Immature natural killer cell (primary cell): ENCODE results near the gene B4GALNT3. TPM values are rescaled to one million over a fixed set of nuclear protein-coding genes. Genes with fewer than 3 reads are reported as not detected.

Experiments
- DNase-seq, 3 donors: peaks; one replicate each; pipeline ENCODE4 v3.0.0; 2022; ENCODE audit warnings: mixed read lengths in 1 of 3
- H3K27ac Mint-ChIP-seq, 6 donors: one replicate each; pipeline ENCODE4 v1.8.0; 2020; ENCODE audit warnings: mixed read lengths in 6 of 6, mild to moderate bottlenecking in 5 of 6, inconsistent platforms in 4 of 6, moderate library complexity in 3 of 6
- H3K27me3 Mint-ChIP-seq, 3 donors: one replicate each; pipeline ENCODE4 v1.8.0; 2020 to 2021; ENCODE audit warnings: low read depth in 3 of 3, mild to moderate bottlenecking in 3 of 3, mixed read lengths in 3 of 3, moderate library complexity in 3 of 3, inconsistent platforms in 1 of 3
- H3K36me3 Mint-ChIP-seq, 3 donors: one replicate each; pipeline ENCODE4 v1.8.0; 2020; ENCODE audit warnings: mixed read lengths in 3 of 3, inconsistent platforms in 2 of 3, mild to moderate bottlenecking in 2 of 3
- H3K4me1 Mint-ChIP-seq, 2 donors: one replicate each; pipeline ENCODE4 v1.8.0; 2020; ENCODE audit warnings: inconsistent platforms in 2 of 2, mild to moderate bottlenecking in 2 of 2, mixed read lengths in 2 of 2, moderate library complexity in 1 of 2
- H3K4me3 Mint-ChIP-seq, 5 donors: one replicate each; pipeline ENCODE4 v1.8.0; 2020; ENCODE audit warnings: mild to moderate bottlenecking in 5 of 5, mixed read lengths in 5 of 5, inconsistent platforms in 3 of 5, moderate library complexity in 3 of 5
- H3K9me3 Mint-ChIP-seq, 6 donors: one replicate each; pipeline ENCODE4 v1.8.0; 2020; ENCODE audit warnings: mild to moderate bottlenecking in 6 of 6, mixed read lengths in 6 of 6, inconsistent platforms in 4 of 6, moderate library complexity in 3 of 6
- polyA plus RNA-seq, 3 donors: library from polyadenylated mRNA; unstranded; fragments of 300-500 nt; fragmentation: Illumina TruSeq; gene quantifications; one replicate each; pipeline ENCODE4 v1.2.3, GENCODE V29; 2021

B4GALNT3 gene
- polyA plus RNA-seq, 3 donors from 2014 or later: 0.03 to 13.1 (median 1.2) TPM

DNA sequence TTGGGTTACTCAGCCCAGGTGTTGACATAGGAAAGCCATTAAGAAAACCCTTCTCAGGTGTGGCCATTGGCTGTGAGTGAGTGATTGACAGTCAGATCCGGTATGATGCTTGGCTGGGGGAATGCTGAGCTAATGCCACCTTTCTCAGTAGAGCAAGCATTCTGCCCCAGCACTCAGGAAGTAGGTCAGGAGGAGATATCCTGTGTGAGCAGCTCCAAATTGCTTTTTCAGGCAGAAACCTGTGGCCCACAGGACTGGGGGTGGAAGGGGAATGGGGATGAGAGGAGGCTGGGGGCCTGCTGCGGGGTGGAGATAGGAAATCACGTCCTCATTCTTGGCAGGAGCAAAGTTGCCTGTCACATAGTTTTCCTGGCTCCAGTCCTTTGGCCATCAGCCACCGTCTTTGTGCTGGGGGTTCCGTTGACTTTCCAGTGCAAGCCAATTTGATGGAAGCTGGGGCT lies 147.8 kb downstream of the B4GALNT3 start:
- Mint-ChIP-seq H3K36me3 (no peaks in the 10 kb centered on the region), H3K9me3 (no peaks in the 10 kb centered on the region), H3K27ac (peak overlapping the region in 4 of 6 donors; percentile 3 to 60 (median 32)), H3K4me3 (no peak overlapping the region), H3K4me1 (peaks cover 40 to 45% of the 10 kb centered on the region in 2 donors), H3K27me3 (peaks cover 0 to 3% (median 2%) of the 10 kb centered on the region in 3 donors)
- no peak for DNase-seq

DNA sequence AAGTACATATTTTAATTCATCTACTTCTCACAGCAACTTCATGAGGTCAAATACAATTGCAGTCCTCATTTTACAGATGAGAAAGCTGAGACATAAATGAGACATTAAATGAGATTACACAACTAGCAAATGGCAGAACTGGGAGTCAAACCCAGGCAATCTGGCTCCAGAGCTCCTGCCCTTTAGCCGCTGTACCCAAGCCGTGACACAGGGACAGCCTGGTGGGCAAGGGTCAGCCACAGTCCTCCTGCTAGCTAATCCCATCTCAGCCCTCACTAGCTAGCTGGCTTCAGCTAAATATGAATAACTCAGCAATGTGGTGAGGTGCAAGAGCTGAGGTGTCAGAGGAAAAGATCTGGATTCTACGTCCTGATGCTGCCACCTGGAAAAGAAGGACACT lies 148.7 kb downstream of the B4GALNT3 start:
- H3K4me1 Mint-ChIP-seq: peaks cover 40 to 45% of the 10 kb centered on the region in 2 donors
- no peaks in the 10 kb centered on the region for H3K36me3 Mint-ChIP-seq
- DNase-seq: no peak
- peaks cover 0 to 3% (median 2%) of the 10 kb centered on the region in 3 donors for H3K27me3 Mint-ChIP-seq
- H3K27ac Mint-ChIP-seq: peak overlapping the region in 2 of 6 donors; percentile 4 to 28
- H3K4me3 Mint-ChIP-seq: no peak overlapping the region
- no peaks in the 10 kb centered on the region for H3K9me3 Mint-ChIP-seq

DNA sequence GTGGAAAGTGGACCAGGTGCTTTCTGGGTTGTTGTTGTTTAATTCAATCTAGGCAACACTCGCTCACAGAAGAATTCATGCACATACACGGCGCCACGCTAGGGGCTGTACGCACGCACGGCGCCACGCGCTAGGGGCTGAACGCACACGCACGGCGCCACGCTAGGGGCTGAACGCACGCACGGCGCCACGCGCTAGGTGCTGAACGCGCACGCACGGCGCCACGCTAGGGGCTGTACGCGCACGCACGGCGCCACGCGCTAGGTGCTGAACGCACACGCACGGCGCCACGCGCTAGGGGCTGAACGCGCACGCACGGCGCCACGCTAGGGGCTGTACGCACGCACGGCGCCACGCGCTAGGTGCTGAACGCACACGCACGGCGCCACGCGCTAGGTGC lies 149.2 kb downstream of the B4GALNT3 start:
- Mint-ChIP-seq H3K36me3 (no peaks in the 10 kb centered on the region), H3K4me3 (no peak overlapping the region), H3K27ac (no peak overlapping the region), H3K4me1 (peaks cover 40 to 45% of the 10 kb centered on the region in 2 donors), H3K27me3 (peaks cover 0 to 3% (median 2%) of the 10 kb centered on the region in 3 donors), H3K9me3 (no peaks in the 10 kb centered on the region)
- DNase-seq: no peak

DNA sequence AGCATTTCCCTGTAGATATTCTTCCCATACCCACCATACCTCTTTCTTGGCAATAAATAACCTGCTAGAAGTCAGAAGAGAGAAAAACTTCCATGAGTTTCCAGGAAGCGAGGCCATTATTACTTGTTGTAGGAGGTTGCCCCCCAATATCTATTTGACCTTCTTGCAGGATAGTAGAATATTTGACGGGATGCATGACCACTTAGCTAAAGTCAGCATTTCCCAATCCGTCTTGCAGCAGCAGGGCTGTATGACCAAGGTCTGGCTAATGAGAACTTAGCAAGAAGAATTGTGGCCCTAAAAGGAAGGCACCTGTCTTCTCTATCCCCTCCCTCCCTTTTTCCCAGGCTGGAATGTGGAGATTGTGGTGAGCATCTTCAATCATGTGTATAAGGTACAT lies 152.0 kb downstream of the B4GALNT3 start:
- no peaks in the 10 kb centered on the region for H3K36me3 Mint-ChIP-seq
- DNase-seq: no peak
- peak overlapping the region in 2 of 6 donors; percentile 20 to 21 for H3K27ac Mint-ChIP-seq
- peaks cover 0 to 4% (median 3%) of the 10 kb centered on the region in 3 donors for H3K27me3 Mint-ChIP-seq
- H3K4me1 Mint-ChIP-seq: peaks cover 37 to 42% of the 10 kb centered on the region in 2 donors
- no peaks in the 10 kb centered on the region for H3K9me3 Mint-ChIP-seq
- H3K4me3 Mint-ChIP-seq: peak overlapping the region in 3 of 5 donors; percentile 12 to 49 (median 25)

DNA sequence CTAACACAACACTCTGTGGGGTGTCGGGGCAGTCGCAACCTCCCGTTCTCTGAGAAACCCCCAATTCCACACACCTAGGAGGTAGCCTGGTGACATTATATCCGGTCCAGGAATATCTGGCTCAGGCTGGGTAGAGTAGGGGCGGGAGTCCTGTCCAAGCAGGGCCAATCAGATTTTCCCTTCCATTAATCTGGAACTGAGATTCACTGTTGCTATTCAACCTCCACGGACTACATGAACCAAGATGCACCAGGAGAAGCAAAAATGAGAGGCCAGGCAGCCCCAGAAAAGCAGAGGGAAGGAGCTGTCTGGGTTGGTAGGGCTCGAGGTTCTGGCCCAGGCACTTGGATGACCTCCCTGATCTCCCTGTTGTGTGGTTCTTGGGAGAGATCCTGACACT lies 152.6 kb downstream of the B4GALNT3 start:
- H3K27ac Mint-ChIP-seq: no peak overlapping the region
- DNase-seq: no peak
- peaks cover 34 to 39% of the 10 kb centered on the region in 2 donors for H3K4me1 Mint-ChIP-seq
- peaks cover 0 to 4% (median 3%) of the 10 kb centered on the region in 3 donors for H3K27me3 Mint-ChIP-seq
- no peaks in the 10 kb centered on the region for H3K36me3 Mint-ChIP-seq
- H3K4me3 Mint-ChIP-seq: no peak overlapping the region
- H3K9me3 Mint-ChIP-seq: no peaks in the 10 kb centered on the region

DNA sequence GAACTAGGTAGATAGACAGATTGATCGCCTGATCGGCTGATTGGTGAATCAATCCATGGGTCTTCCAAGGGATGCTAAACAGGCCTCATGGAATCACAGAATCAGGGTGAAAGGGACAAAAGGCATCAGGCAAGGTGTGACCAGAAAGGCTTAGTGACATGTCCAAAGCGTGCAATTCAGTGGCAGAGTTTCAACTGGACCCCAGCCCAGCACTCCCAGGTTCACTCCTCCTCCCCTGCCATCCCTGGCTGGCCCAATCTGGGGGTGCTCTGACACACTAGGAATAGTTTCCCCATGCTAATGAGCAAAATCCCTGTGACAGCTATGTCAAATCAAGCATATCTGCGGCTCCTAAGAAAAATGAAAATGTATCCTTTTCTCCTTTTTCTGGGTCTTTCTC lies 153.1 kb downstream of the B4GALNT3 start:
- Mint-ChIP-seq H3K27ac (no peak overlapping the region), H3K27me3 (peaks cover 0 to 4% (median 3%) of the 10 kb centered on the region in 3 donors), H3K4me1 (peaks cover 28 to 39% of the 10 kb centered on the region in 2 donors), H3K9me3 (no peaks in the 10 kb centered on the region), H3K36me3 (no peaks in the 10 kb centered on the region), H3K4me3 (no peak overlapping the region)
- no peak for DNase-seq

Other genes with a start within 250 kb of the B4GALNT3 start
- under 1 TPM in 1 of 3 donors, not detected in 2; 0.59 TPM for gene SLC6A12, start 245.8 kb upstream of the B4GALNT3 start, polyA plus RNA-seq
- under 1 TPM in 1 of 3 donors, not detected in 2; 0.16 TPM for gene SLC6A13, start 197.1 kb upstream of the B4GALNT3 start, polyA plus RNA-seq
- gene KDM5A, start 70.6 kb upstream of the B4GALNT3 start, polyA plus RNA-seq: 10 to 100 TPM; 42.4 to 89.5 (median 59.6) TPM
- gene CCDC77, start 58.3 kb upstream of the B4GALNT3 start, polyA plus RNA-seq: 1 to 10 TPM; 3.2 to 8.1 (median 3.5) TPM
- gene NINJ2, start 203.5 kb downstream of the B4GALNT3 start, polyA plus RNA-seq: 10 to 100 TPM; 18.2 to 42.3 (median 25.7) TPM